Measurements from ENCODE around the gene HTRA1.

HTRA1 gene

DNA sequence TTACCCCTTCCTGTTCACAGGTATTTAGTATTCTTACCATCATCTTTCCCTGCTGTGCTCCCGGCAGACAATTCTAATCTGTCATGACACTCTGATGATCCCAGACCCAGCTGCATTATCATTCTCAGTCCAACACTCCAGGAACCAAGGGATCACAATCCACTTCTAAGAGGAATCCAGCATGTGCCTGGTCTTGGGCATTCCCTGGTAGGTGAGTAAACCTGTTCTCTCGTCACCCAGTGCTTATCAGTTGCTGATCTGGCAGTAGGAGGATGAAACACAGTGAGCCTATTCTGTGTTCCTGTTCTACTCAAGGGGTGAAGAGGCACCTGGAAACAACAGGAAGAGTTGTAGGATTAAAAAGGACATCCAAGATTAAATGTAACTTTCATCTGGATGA, 97.9 kb downstream of the HTRA1 start:
- no peak for DNase-seq

DNA sequence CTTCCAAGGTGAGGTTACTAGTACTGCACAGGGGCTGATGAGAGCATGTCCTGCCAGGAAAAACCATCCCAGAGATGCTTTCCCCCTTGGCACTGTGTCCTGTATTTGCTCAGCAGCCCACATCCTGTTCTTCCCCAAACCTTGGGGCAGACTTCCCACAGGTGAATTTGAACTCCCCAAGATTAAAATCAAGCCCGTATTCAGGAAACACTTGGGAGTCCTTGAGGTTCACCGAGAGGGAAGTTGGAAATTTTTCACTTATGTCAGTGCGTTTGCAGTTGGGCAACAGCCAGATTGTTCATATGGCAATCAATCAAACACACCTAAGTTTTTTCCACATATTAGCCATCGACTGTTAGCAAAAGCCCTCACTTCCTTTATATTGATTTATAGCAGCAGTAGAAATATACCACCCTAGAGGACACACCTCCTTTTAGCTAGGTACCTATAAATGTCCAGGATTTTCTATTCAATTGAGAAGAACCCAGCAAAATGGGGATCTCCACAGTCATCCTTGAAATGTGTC, 99.0 kb downstream of the HTRA1 start, which contains the start of gene DMBT1:
TSS of gene DMBT1 (plus strand) at position 476 of the 526 bp plus-strand sequence. CDS start at position 493, 17 bp downstream.
- no peak for DNase-seq

DNA sequence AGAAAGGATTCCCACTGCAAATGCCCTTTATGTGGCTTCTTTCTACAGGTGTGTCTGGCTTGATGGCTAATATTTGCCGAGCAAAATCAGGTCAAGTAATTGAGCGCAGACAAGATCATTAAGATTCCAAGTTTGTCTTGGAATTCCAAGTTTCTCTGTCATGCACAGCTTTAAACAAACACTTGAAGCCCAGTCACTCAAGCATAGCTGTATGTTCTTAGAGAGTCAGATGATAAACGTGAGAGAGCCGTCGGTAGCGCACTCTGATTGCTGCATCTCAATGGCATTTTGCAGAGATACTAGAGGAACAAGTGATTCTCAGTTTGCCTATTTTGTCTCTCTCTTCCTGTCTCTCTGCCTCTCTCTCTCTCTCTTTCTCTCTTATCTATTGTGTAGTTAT, 99.9 kb downstream of the HTRA1 start:
- peak; percentile 14 for DNase-seq

DNA sequence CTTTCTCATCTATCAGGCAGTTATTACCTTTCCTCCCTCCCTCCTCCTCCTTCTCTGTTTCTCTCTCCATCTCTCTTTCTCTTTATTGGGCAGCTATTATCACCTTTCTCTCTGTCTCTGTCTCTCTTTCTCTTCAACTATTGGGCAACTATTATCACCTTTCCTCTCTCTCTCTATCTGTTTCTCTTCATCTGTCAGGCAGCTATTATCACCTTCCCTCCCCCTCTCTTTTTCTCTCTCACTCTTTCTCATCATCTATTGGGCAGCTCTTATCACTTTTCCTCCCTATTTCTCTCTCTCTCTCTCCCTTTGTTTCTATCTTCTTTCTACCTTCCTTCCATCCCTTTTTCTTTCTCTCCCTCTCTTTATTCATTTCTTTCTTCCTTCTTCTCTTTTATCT, 100.4 kb downstream of the HTRA1 start:
- DNase-seq = no peak
